GM19099 (cell line): ENCODE results near the gene CD300LG.

Experiments
- POLR2A ChIP-seq: IDR thresholded peaks from 3 replicates; pipeline ENCODE4 v1.6.1; 2011; ENCODE audit warnings: low read depth; ENCODE audit not compliant: insufficient read length; ENCODE audit errors: extremely low read depth

Gene CD300LG

GRCh38 chr17:43881758-43882505 is 35.0 kb downstream of the CD300LG start:
- no peak for TF ChIP-seq POLR2A

DNA sequence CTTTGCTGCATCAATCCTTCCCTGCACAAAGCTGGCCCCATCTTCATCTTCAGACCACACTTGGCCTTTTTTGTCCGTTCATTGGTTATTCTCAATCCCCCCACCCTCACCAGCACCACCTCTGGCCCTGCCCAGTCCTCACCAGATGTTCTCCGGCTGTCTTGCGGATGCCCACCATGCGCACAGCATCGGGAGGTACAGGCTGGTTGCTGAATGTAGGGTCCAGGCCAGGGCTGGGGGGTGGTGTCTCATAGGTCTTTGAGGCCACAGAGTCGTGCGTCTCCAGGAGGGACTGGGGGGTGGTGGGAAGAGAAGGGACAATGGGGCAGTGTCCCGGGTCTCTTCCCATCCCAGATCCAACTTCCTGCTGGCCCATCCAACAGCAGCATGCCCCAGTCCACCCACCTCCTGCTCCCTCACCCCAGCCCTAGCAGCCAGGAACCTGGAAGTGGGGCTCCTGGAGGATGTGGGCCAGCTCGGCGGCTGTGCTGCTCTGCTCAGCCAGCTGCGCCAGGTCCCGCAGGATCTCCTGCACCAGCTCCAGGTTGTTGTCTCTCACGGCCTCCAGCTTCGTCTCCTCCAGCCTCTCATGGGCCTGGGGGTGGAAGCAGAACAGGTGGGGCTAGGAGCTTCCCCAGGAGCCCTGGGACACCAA is 35.9 kb downstream of the CD300LG start:
- no peak for TF ChIP-seq POLR2A

GRCh38 chr17:43888548-43888947 is 41.6 kb downstream of the CD300LG start:
- TF ChIP-seq POLR2A, result no peak

DNA sequence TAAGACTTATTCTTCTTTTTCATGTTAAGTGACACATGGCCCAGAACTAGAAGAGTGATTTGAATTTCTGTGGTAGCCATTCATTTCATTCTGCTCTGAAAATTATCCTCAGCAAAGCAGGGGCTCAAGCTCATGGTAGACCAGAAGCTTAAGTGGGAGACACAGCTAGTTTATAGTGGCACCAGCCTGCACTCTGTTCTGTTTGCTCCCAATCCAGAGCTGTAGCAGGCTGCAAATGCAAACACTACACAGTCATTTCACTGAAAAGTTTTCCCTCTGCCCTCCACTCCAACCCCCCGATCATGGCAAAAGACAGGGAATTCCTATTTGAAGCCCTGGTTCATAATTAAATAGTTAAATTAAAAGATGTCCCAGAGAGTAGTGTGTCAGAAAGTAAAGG is 43.3 kb downstream of the CD300LG start:
- TF ChIP-seq POLR2A, result no peak

DNA sequence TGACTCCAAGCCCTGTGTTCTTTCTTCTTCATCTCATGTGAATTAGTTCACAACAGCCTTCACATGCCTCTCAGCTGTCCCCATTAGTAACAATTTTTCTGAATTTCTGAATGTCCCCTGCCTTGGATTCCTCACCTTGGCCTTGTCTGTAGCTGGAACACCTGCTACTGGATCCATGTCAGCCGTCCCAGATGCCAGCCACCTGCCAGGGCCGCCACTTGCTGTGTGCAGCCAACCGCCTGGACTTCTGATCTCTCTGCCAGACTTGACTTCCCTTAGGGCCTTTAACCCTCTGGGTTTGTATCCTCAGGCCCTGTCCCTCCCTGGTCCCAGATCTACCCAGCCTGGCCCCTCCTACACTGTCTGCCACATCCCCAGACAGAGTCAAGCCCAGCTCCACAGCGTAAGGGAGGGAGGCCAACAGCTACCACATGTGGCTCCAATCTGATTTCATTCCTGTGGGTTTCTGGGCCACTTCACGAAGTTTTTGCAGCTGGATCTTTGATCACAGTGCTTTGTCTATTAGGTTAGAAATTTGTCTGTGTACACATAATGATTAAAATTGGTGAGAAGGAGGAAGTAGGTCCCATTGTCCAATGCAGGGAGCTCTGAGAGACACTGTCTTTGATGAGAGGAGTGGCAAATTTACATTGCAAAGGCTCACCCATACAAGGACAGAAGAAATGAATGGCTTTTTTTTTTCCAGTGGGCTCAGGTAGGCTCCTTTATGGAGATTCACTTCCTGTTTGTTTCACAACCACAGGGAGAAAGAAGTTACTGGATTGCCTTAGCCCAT is 45.1 kb downstream of the CD300LG start:
- TF ChIP-seq POLR2A, result no peak

- no peak for TF ChIP-seq POLR2A
Observed at GRCh38 chr17:43892647-43892952, 45.6 kb downstream of the CD300LG start.

- no peak for TF ChIP-seq POLR2A
Observed at GRCh38 chr17:43897831-43898230, 50.9 kb downstream of the CD300LG start.

GRCh38 chr17:43898446-43898845 is 51.5 kb downstream of the CD300LG start:
- TF ChIP-seq POLR2A, result no peak

DNA sequence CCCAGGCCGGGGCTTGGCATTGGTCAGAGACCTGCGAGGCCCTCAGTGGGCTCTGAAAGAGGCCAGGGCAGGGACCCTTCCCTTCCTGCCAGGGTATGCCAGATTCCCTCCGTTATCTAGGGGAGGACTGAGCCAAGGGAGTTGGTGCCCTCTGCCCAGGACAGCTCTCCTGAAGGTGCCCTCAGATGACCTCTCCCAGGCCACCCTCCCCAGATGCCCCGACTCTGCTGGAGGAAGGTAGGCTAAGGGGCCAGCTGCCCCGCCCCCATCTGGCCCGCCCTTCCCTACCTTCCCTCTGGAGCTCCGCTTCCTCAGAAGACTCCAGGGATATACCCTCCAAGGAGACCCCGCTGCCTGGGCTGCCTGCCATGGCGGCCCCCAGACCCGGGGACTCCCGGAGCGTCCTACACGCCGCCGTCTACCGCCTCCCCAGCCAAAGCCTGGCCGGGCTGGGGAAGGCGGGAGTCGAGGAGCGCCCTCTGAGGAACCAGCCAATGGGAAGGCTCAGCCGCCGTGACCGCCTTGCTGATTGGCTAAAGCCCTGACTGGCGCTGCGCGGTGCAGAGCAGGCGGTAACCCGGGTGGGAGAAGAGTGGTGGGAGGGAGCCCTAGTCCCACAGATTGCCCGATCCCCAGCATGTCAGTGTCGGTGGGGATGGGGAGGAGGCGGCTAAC is 53.3 kb downstream of the CD300LG start:
- TF ChIP-seq POLR2A, result no peak

- no peak for TF ChIP-seq POLR2A
Observed at GRCh38 chr17:43900858-43901754, 54.1 kb downstream of the CD300LG start.

- no peak for TF ChIP-seq POLR2A
Observed at GRCh38 chr17:43901861-43902589, 55.0 kb downstream of the CD300LG start.

GRCh38 chr17:43905400-43905984 is 58.5 kb downstream of the CD300LG start:
- no peak for TF ChIP-seq POLR2A
